HCT116 (cell line): ENCODE data around the gene PRDM1. TPM values are rescaled to one million over a fixed set of nuclear protein-coding genes. Genes with fewer than 3 reads are reported as not detected.

Source experiments
- ATAC-seq: fragments of 200-7000 bp; cut with Tn5 transposase; 2 replicates; pipeline ENCODE4 v1.9.1; 2020; ENCODE audit warnings: mild to moderate bottlenecking, moderate library complexity
- BruUV-seq: library from RNA; stranded (reverse); fragments of 400-500 nt; replicated peaks from 2 replicates; lab custom pipeline; 2021; lab: Mats Ljungman, UMichigan
- CTCF ChIA-PET: fragments of 300-600 bp; sonication (Branson Sonifier 250); formaldehyde crosslinking; loops from one replicate; lab custom pipeline; 2021; ENCODE audit warnings: antibody characterized with exemption; lab: Charles Lee
- POLR2A ChIA-PET: fragments of 300-600, 350-600 bp; sonication (Branson Sonifier 250); formaldehyde crosslinking; loops from one replicate; lab custom pipeline; 2021; ENCODE audit warnings: antibody characterized with exemption; lab: Charles Lee
- RAD21 ChIA-PET, 2 experiments: fragments of 300-600 bp; sonication (Branson Sonifier 250); formaldehyde crosslinking; loops; one replicate each; lab custom pipeline; 2023; ENCODE audit warnings: low total read pairs in 2 of 2; ENCODE audit not compliant: uncharacterized antibody in 2 of 2, unreplicated experiment in 2 of 2, low non-redundant PET in 1 of 2; lab: Charles Lee
- DNase-seq: peaks from one replicate; pipeline ENCODE4 v3.0.0-alpha.2; 2010; ENCODE audit warnings: low read depth, low spot score
- H2AFZ ChIP-seq: fragments of 200-600 bp; shearing (Covaris generic), sonication (generic); 2 replicates; pipeline ENCODE4 v1.6.1; 2017; ENCODE audit warnings: low read depth, mixed run types, mixed read lengths, antibody characterized with exemption, low read length; ENCODE audit not compliant: poor library complexity, severe bottlenecking
- H3K27ac ChIP-seq: 2 replicates; pipeline ENCODE4 v1.5.1; 2012; ENCODE audit warnings: low read depth, low read length
- H3K27me3 ChIP-seq: fragments of 200-600 bp; sonication (generic); 2 replicates; pipeline ENCODE4 v1.6.1; 2016; ENCODE audit warnings: mixed run types, low read length, mixed read lengths; ENCODE audit not compliant: insufficient read depth
- H3K36me3 ChIP-seq, 2 experiments: fragments of 200-500 bp in 1 of 2; fragments of 200-600 bp in 1 of 2; sonication (Bioruptor generic) in 1 of 2; sonication (generic) in 1 of 2; 2 replicates each; pipeline versions ENCODE4 v1.5.1 to v1.6.1; 2014 to 2016; ENCODE audit warnings: low read length in 2 of 2, inconsistent platforms in 1 of 2, mixed read lengths in 1 of 2, mixed run types in 1 of 2; ENCODE audit not compliant: insufficient read depth in 2 of 2, control insufficient read depth in 1 of 2
- H3K4me1 ChIP-seq, 2 experiments: fragments of 200-600 bp in 1 of 2; sonication (generic) in 1 of 2; 2 replicates each; pipeline versions ENCODE4 v1.5.1 to v1.6.1; 2012 to 2017; ENCODE audit warnings: low read length in 2 of 2, inconsistent platforms in 1 of 2, mild to moderate bottlenecking in 1 of 2, mixed read lengths in 1 of 2, mixed run types in 1 of 2, moderate library complexity in 1 of 2; ENCODE audit not compliant: insufficient read depth in 2 of 2, control insufficient read depth in 1 of 2
- H3K4me2 ChIP-seq: fragments of 200-600 bp; sonication (generic); 2 replicates; pipeline ENCODE4 v1.6.1; 2017; ENCODE audit warnings: mixed run types, low read length, mixed read lengths
- H3K4me3 ChIP-seq, 2 experiments: fragments of 200-600 bp in 1 of 2; sonication (generic) in 1 of 2; replicated peaks in 1 of 2; 2 replicates each; pipeline ENCODE4 v1.5.1; 2011 to 2016; ENCODE audit warnings: low read length in 2 of 2, control low read depth in 1 of 2, low read depth in 1 of 2, mild to moderate bottlenecking in 1 of 2, mixed read lengths in 1 of 2, mixed run types in 1 of 2
- H3K79me2 ChIP-seq: fragments of 200-600 bp; sonication (generic); 2 replicates; pipeline ENCODE4 v1.6.1; 2017; ENCODE audit warnings: mild to moderate bottlenecking, mixed run types, low read length, moderate library complexity, mixed read lengths; ENCODE audit not compliant: insufficient read depth
- H3K9ac ChIP-seq: fragments of 200-600 bp; sonication (generic); 2 replicates; pipeline ENCODE4 v1.6.1; 2016; ENCODE audit warnings: low read length, mixed read lengths
- H3K9me2 ChIP-seq: fragments of 200-600 bp; sonication (generic), shearing (Covaris generic); 2 replicates; pipeline ENCODE4 v1.6.1; 2017; ENCODE audit warnings: mixed run types, mild to moderate bottlenecking, moderate library complexity; ENCODE audit not compliant: insufficient read depth
- H3K9me3 ChIP-seq, 2 experiments: fragments of 200-500 bp in 1 of 2; fragments of 200-600 bp in 1 of 2; sonication (Bioruptor generic) in 1 of 2; sonication (generic) in 1 of 2; 2 replicates each; pipeline ENCODE4 v1.6.1; 2014 to 2017; ENCODE audit warnings: low read length in 2 of 2, mixed read lengths in 2 of 2, inconsistent platforms in 1 of 2, low read depth in 1 of 2, mild to moderate bottlenecking in 1 of 2, mixed run types in 1 of 2, moderate library complexity in 1 of 2; ENCODE audit not compliant: control insufficient read depth in 1 of 2, insufficient read depth in 1 of 2
- H4K20me1 ChIP-seq: fragments of 200-600 bp; sonication (generic), shearing (Covaris generic); 2 replicates; pipeline ENCODE4 v1.6.1; 2017; ENCODE audit warnings: mixed run types, mild to moderate bottlenecking, moderate library complexity; ENCODE audit not compliant: insufficient read depth
- ATF3 ChIP-seq: IDR thresholded peaks from 2 replicates; pipeline ENCODE4 v1.6.1; 2012
- CBX3 ChIP-seq: IDR thresholded peaks from 2 replicates; pipeline ENCODE4 v1.6.1; 2012; ENCODE audit warnings: low read depth
- CEBPB ChIP-seq: IDR thresholded peaks from 2 replicates; pipeline ENCODE4 v1.6.1; 2012; ENCODE audit warnings: low read depth
- EGR1 ChIP-seq: IDR thresholded peaks from 2 replicates; pipeline ENCODE4 v1.6.1; 2012; ENCODE audit warnings: low read depth
- ELF1 ChIP-seq: IDR thresholded peaks from 2 replicates; pipeline ENCODE4 v1.6.1; 2012; ENCODE audit warnings: low read depth, borderline replicate concordance
- EZH2phosphoT487 ChIP-seq: fragments of 200-600 bp; IDR thresholded peaks from 2 replicates; pipeline ENCODE4 v1.6.1; 2018; ENCODE audit warnings: antibody characterized with exemption, borderline replicate concordance
- FOSL1 ChIP-seq: IDR thresholded peaks from 2 replicates; pipeline ENCODE4 v1.6.1; 2012; ENCODE audit warnings: low read depth
- JUND ChIP-seq: IDR thresholded peaks from 2 replicates; pipeline ENCODE4 v1.6.1; 2012
- MAX ChIP-seq: IDR thresholded peaks from 2 replicates; pipeline ENCODE4 v1.6.1; 2012
- POLR2A ChIP-seq: IDR thresholded peaks from 2 replicates; pipeline ENCODE4 v1.7.0; 2011; ENCODE audit warnings: borderline replicate concordance; ENCODE audit not compliant: insufficient read depth, insufficient read length; ENCODE audit errors: extremely low read depth
- POLR2AphosphoS5 ChIP-seq: IDR thresholded peaks from 2 replicates; pipeline ENCODE4 v1.6.1; 2011; ENCODE audit warnings: mild to moderate bottlenecking, low read depth, low read length, moderate library complexity
- RAD21 ChIP-seq: IDR thresholded peaks from 2 replicates; pipeline ENCODE4 v1.6.1; 2012; ENCODE audit warnings: low read depth, mild to moderate bottlenecking
- SIN3A ChIP-seq: IDR thresholded peaks from 2 replicates; pipeline ENCODE4 v1.6.1; 2012; ENCODE audit warnings: low read depth
- SRF ChIP-seq: IDR thresholded peaks from 2 replicates; pipeline ENCODE4 v1.6.1; 2012; ENCODE audit warnings: low read depth
- TCF7L2 ChIP-seq: IDR thresholded peaks from 2 replicates; pipeline ENCODE4 v1.7.0; 2011; ENCODE audit warnings: borderline replicate concordance, inconsistent platforms; ENCODE audit not compliant: insufficient read depth, insufficient read length; ENCODE audit errors: extremely low read depth
- YY1 ChIP-seq: IDR thresholded peaks from 2 replicates; pipeline ENCODE4 v1.6.1; 2011; ENCODE audit warnings: low read length, low read depth, moderate library complexity, mild to moderate bottlenecking; ENCODE audit not compliant: insufficient replicate concordance; ENCODE audit errors: extremely low read depth
- ZFX ChIP-seq: fragments of 450-650 bp; IDR thresholded peaks from 2 replicates; pipeline ENCODE4 v1.6.1; 2017
- ZNF274 ChIP-seq: fragments of 200-500 bp; sonication (Bioruptor generic); IDR thresholded peaks from 2 replicates; pipeline ENCODE4 v1.6.1; 2014; ENCODE audit warnings: mild to moderate bottlenecking, low read depth, low read length, inconsistent platforms
- intact Hi-C: fragments of 100-400 bp; cut with micrococcal nuclease; formaldehyde crosslinking; loops from 2 replicates; pipeline ENCODE4 v1.10.0; 2022
- total RNA-seq: library from RNA; stranded (reverse); gene quantifications from one replicate; pipeline ENCODE4 v1.2.1, GENCODE V29; 2021; ENCODE audit not compliant: unreplicated experiment
- TF ChIP-seq, protein P1 (sequence below), 3 experiments: fragments of 200-600 bp in 1 of 3; sonication (generic) in 1 of 3; IDR thresholded peaks in 2 of 3; conservative IDR thresholded peaks in 1 of 3; 2 replicates each; pipeline ENCODE4 v1.5.1; 2012 to 2017; ENCODE audit warnings: low read depth in 2 of 3, low read length in 2 of 3, antibody characterized with exemption in 1 of 3, borderline replicate concordance in 1 of 3, control low read depth in 1 of 3, mild to moderate bottlenecking in 1 of 3, mixed read lengths in 1 of 3, mixed run types in 1 of 3, moderate library complexity in 1 of 3; ENCODE audit not compliant: insufficient read depth in 1 of 3

Gene PRDM1
- total RNA-seq, 1 experiment from 2014 or later, result 3.4 TPM

DNA sequence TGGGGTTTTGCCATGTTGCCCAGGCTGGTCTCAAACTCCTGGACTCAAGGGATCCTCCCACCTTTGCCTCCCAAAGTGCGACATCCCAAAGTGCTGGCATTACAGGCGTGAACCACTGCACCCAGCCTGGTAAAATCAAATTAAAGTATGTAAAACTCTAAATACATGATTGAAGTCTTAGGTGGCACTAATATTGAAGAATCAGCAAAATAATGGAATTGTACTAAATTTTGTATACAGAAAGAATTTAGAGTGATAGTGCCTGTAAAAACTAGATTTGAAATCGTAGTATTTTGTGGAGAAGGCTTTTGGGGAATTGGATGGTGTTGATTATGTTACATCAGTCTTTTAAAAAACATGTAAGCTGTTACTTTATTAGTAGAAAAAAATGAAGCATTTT is 10.0 kb upstream of the PRDM1 start:
- no peak for TF ChIP-seq EZH2phosphoT487
- ChIA-PET POLR2A (no interaction called here), RAD21 (no interaction called here), CTCF (no interaction called here)
- no peak overlapping the region for H3K27ac ChIP-seq
- H3K79me2 ChIP-seq, result no peaks in the 10 kb centered on the region
- BruUV-seq, result no TSS peak
- H3K36me3 ChIP-seq, result no peaks in the 10 kb centered on the region
- H3K4me1 ChIP-seq, result no peaks in the 10 kb centered on the region
- no peak overlapping the region for H2AFZ ChIP-seq
- no peak overlapping the region for H3K4me2 ChIP-seq
- no peaks in the 10 kb centered on the region for H3K9me2 ChIP-seq
- no peak for ATAC-seq
- DNase-seq, result no peak
- no peak overlapping the region for H3K9ac ChIP-seq
- H3K4me3 ChIP-seq, result no peak overlapping the region
- no peaks in the 10 kb centered on the region for H4K20me1 ChIP-seq
- no peaks in the 10 kb centered on the region for H3K27me3 ChIP-seq
- no peaks in the 10 kb centered on the region for H3K9me3 ChIP-seq
- intact Hi-C loops, result no loop called here

- Histone ChIP-seq H3K4me2 (no peak overlapping the region), H3K27me3 (no peaks in the 10 kb centered on the region), H3K4me3 (no peak overlapping the region), H4K20me1 (no peaks in the 10 kb centered on the region), H3K9me2 (no peaks in the 10 kb centered on the region), H3K79me2 (no peaks in the 10 kb centered on the region), H3K4me1 (no peaks in the 10 kb centered on the region), H3K9ac (no peak overlapping the region), H3K9me3 (no peaks in the 10 kb centered on the region), H3K27ac (no peak overlapping the region), H2AFZ (peak overlapping the region; percentile 51), H3K36me3 (no peaks in the 10 kb centered on the region)
- intact Hi-C loops, result no loop called here
- CTCF ChIA-PET, result no interaction called here
- TF ChIP-seq EZH2phosphoT487 (no peak), FOSL1 (no peak), ATF3 (no peak), CEBPB (no peak), POLR2A (no peak), SRF (no peak), TCF7L2 (no peak), ZFX (no peak), POLR2AphosphoS5 (no peak), JUND (no peak), CBX3 (no peak), EGR1 (no peak), RAD21 (no peak), YY1 (no peak), SIN3A (no peak), MAX (no peak), ELF1 (no peak), ZNF274 (no peak)
- TF ChIP-seq, protein P1, sequence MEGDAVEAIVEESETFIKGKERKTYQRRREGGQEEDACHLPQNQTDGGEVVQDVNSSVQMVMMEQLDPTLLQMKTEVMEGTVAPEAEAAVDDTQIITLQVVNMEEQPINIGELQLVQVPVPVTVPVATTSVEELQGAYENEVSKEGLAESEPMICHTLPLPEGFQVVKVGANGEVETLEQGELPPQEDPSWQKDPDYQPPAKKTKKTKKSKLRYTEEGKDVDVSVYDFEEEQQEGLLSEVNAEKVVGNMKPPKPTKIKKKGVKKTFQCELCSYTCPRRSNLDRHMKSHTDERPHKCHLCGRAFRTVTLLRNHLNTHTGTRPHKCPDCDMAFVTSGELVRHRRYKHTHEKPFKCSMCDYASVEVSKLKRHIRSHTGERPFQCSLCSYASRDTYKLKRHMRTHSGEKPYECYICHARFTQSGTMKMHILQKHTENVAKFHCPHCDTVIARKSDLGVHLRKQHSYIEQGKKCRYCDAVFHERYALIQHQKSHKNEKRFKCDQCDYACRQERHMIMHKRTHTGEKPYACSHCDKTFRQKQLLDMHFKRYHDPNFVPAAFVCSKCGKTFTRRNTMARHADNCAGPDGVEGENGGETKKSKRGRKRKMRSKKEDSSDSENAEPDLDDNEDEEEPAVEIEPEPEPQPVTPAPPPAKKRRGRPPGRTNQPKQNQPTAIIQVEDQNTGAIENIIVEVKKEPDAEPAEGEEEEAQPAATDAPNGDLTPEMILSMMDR (IDR thresholded peaks at IDR 0.05 in 2 of 3, conservative IDR thresholded peaks at IDR 0.05 in 1 of 3; ENCODE audit: borderline replicate concordance in 1 of 3, insufficient read depth in 1 of 3, low read depth in 2 of 3, low read length in 2 of 3), result no peak
- ATAC-seq (no peak), DNase-seq (no peak)
- BruUV-seq, result no TSS peak
- POLR2A ChIA-PET, result no interaction called here
- RAD21 ChIA-PET, result interaction anchor here in 1 of 2 experiments (0.6 kb wide), 1 partner anchor 9 kb away, joined by 4 read pairs; no protein-coding TSS in a partner anchor
Measured at GRCh38 chr6:106077170-106077569, 9.0 kb upstream of the PRDM1 start.
